Fibroblast of pulmonary artery (primary cell): Measurements from ENCODE around the gene KDM2B.

Source experiments
- DNase-seq: peaks from one replicate; pipeline ENCODE4 v3.0.0-alpha.2; 2010; ENCODE audit warnings: low read depth
- H3K4me3 ChIP-seq: replicated peaks from 2 replicates; pipeline ENCODE4 v1.5.1; 2011; ENCODE audit warnings: low read depth, mild to moderate bottlenecking, control low read depth, low read length, moderate library complexity
- CTCF ChIP-seq: IDR thresholded peaks from 2 replicates; pipeline ENCODE4 v1.5.1; 2011; ENCODE audit warnings: mild to moderate bottlenecking, control low read depth, low read length, inconsistent platforms; ENCODE audit errors: missing control alignments

KDM2B gene

GRCh38 chr12:121511916-121512315 lies 68.9 kb downstream of the KDM2B start:
- no peak overlapping the region for H3K4me3 ChIP-seq
- no peak for DNase-seq
- TF ChIP-seq CTCF = no peak

- no peak overlapping the region for H3K4me3 ChIP-seq
- no peak for TF ChIP-seq CTCF
- DNase-seq = no peak
Measured at GRCh38 chr12:121509339-121509738, 71.5 kb downstream of the KDM2B start.

GRCh38 chr12:121508533-121508932 lies 72.3 kb downstream of the KDM2B start:
- DNase-seq = no peak
- TF ChIP-seq CTCF = no peak
- H3K4me3 ChIP-seq = no peak overlapping the region

- DNase-seq = no peak
- TF ChIP-seq CTCF = no peak
- H3K4me3 ChIP-seq = no peak overlapping the region
Measured at GRCh38 chr12:121507984-121508383, 72.8 kb downstream of the KDM2B start.

- H3K4me3 ChIP-seq = no peak overlapping the region
- no peak for DNase-seq
- no peak for TF ChIP-seq CTCF
Measured at GRCh38 chr12:121507245-121507644, 73.6 kb downstream of the KDM2B start.

GRCh38 chr12:121505513-121505912 lies 75.3 kb downstream of the KDM2B start:
- no peak overlapping the region for H3K4me3 ChIP-seq
- no peak for TF ChIP-seq CTCF
- DNase-seq = peak; percentile 11

- H3K4me3 ChIP-seq = no peak overlapping the region
- DNase-seq = no peak
- no peak for TF ChIP-seq CTCF
Measured at GRCh38 chr12:121504505-121504904, 76.3 kb downstream of the KDM2B start.
